ENCODE measurements around the gene DYDC2. TPM values are rescaled to one million over a fixed set of nuclear protein-coding genes. Genes with fewer than 3 reads are reported as not detected.

DYDC2 gene
- not detected in 2 replicates for total RNA-seq
- not detected in 2 replicates for polyA plus RNA-seq
- not detected in 2 replicates for polyA plus RNA-seq (2012)
- not detected in 2 replicates for polyA minus RNA-seq (ENCODE audit: low replicate concordance)

- Histone ChIP-seq H2AFZ (ENCODE audit: low read length) (no peak within 1 kb of the TSS), H3K79me2 (ENCODE audit: control insufficient read depth, insufficient read depth, low read length) (no peaks in the 10 kb centered on the region), H3K27me3 (ENCODE audit: control insufficient read depth, insufficient read depth, low read length) (peaks cover 10% of the 10 kb centered on the region), H3K36me3 (ENCODE audit: control insufficient read depth, insufficient read depth, low read length) (no peaks in the 10 kb centered on the region), H3K27ac (ENCODE audit: insufficient read depth, low read length) (no peak within 1 kb of the TSS), H3K4me3 (replicated peaks in 1 of 4; ENCODE audit: control extremely low read depth in 1 of 4, insufficient read depth in 1 of 4, low read depth in 3 of 4, low read length in 4 of 4) (peak within 1 kb of the TSS in 1 of 4 experiments; percentile 21), H3K9ac (ENCODE audit: insufficient read depth, low read length) (no peak within 1 kb of the TSS), H3K9me3 (ENCODE audit: control insufficient read depth, insufficient read depth, low read depth, low read length) (no peaks in the 10 kb centered on the region), H3K4me2 (ENCODE audit: extremely low read depth, insufficient read depth, low read length) (no peak within 1 kb of the TSS), H4K20me1 (ENCODE audit: control insufficient read depth, extremely low read depth, insufficient read depth, low read length) (no peaks in the 10 kb centered on the region), H3K4me1 (ENCODE audit: control insufficient read depth, extremely low read depth, insufficient read depth, low read length) (no peaks in the 10 kb centered on the region)
- TF ChIP-seq EZH2 (IDR thresholded peaks at IDR 0.05; ENCODE audit: low read length, missing control alignments): no peak
- TF ChIP-seq, protein P1, sequence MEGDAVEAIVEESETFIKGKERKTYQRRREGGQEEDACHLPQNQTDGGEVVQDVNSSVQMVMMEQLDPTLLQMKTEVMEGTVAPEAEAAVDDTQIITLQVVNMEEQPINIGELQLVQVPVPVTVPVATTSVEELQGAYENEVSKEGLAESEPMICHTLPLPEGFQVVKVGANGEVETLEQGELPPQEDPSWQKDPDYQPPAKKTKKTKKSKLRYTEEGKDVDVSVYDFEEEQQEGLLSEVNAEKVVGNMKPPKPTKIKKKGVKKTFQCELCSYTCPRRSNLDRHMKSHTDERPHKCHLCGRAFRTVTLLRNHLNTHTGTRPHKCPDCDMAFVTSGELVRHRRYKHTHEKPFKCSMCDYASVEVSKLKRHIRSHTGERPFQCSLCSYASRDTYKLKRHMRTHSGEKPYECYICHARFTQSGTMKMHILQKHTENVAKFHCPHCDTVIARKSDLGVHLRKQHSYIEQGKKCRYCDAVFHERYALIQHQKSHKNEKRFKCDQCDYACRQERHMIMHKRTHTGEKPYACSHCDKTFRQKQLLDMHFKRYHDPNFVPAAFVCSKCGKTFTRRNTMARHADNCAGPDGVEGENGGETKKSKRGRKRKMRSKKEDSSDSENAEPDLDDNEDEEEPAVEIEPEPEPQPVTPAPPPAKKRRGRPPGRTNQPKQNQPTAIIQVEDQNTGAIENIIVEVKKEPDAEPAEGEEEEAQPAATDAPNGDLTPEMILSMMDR (conservative IDR thresholded peaks at IDR 0.05 in 1 of 2, IDR thresholded peaks at IDR 0.05 in 1 of 2; ENCODE audit: low read depth in 1 of 2, low read length in 2 of 2): no peak
- DNase-seq (ENCODE audit: low read depth in 2 of 2): peak; percentile 10 to 13
Measured at GRCh38 chr10:80356563-80356988, at the start of gene DYDC2, which contains the start of gene DYDC1. DYDC2 (plus strand) TSS chr10:80356781; CDS start chr10:80362444, 5,663 bp downstream. DYDC1 (minus strand) TSS chr10:80356755; CDS start chr10:80352601, 4,154 bp downstream.

DNA sequence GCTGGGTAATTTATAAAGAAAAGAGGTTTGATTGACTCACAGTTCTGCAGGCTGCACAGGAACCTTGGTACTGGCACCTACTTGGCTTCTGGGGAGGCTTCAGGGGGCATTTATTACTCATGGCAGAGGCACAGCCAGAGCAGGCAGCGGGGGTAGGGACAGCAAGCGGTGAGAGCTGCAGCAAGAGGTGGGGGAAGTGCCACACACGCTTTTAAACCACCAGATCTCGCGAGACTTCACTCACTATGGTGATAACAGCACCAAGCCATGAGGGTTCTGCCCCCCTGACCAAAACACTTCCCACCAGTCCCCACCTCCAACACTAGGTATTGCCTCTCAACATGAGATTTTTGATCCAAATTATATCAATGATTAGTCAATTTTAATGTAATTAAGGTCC, 43.1 kb upstream of the DYDC2 start:
- TF ChIP-seq EZH2 (IDR thresholded peaks at IDR 0.05; ENCODE audit: low read length, missing control alignments): no peak
- TF ChIP-seq, protein P1 (conservative IDR thresholded peaks at IDR 0.05 in 1 of 2, IDR thresholded peaks at IDR 0.05 in 1 of 2; ENCODE audit: low read depth in 1 of 2, low read length in 2 of 2): no peak
- DNase-seq (ENCODE audit: low read depth in 2 of 2): no peak

GRCh38 chr10:80315391-80315790, 41.2 kb upstream of the DYDC2 start:
- no peak for DNase-seq (ENCODE audit: low read depth in 2 of 2)
- Histone ChIP-seq H3K36me3 (ENCODE audit: control insufficient read depth, insufficient read depth, low read length) (no peaks in the 10 kb centered on the region), H3K4me2 (ENCODE audit: extremely low read depth, insufficient read depth, low read length) (no peak overlapping the region), H2AFZ (ENCODE audit: low read length) (no peak overlapping the region), H3K9ac (ENCODE audit: insufficient read depth, low read length) (no peak overlapping the region), H3K4me3 (replicated peaks in 1 of 4; ENCODE audit: control extremely low read depth in 1 of 4, insufficient read depth in 1 of 4, low read depth in 3 of 4, low read length in 4 of 4) (no peak overlapping the region), H3K27me3 (ENCODE audit: control insufficient read depth, insufficient read depth, low read length) (no peaks in the 10 kb centered on the region), H3K4me1 (ENCODE audit: control insufficient read depth, extremely low read depth, insufficient read depth, low read length) (no peaks in the 10 kb centered on the region), H3K27ac (ENCODE audit: insufficient read depth, low read length) (no peak overlapping the region), H3K9me3 (ENCODE audit: control insufficient read depth, insufficient read depth, low read depth, low read length) (no peaks in the 10 kb centered on the region), H3K79me2 (ENCODE audit: control insufficient read depth, insufficient read depth, low read length) (no peaks in the 10 kb centered on the region), H4K20me1 (ENCODE audit: control insufficient read depth, extremely low read depth, insufficient read depth, low read length) (no peaks in the 10 kb centered on the region)
- no peak for TF ChIP-seq EZH2 (IDR thresholded peaks at IDR 0.05; ENCODE audit: low read length, missing control alignments)
- TF ChIP-seq, protein P1 (conservative IDR thresholded peaks at IDR 0.05 in 1 of 2, IDR thresholded peaks at IDR 0.05 in 1 of 2; ENCODE audit: low read depth in 1 of 2, low read length in 2 of 2): no peak

More for the DNA sequence above, 43.1 kb upstream of the DYDC2 start:
- H3K36me3 ChIP-seq (ENCODE audit: control insufficient read depth, insufficient read depth, low read length): no peaks in the 10 kb centered on the region
- H3K27me3 ChIP-seq (ENCODE audit: control insufficient read depth, insufficient read depth, low read length): no peaks in the 10 kb centered on the region
- H3K4me2 ChIP-seq (ENCODE audit: extremely low read depth, insufficient read depth, low read length): no peak overlapping the region
- no peak overlapping the region for H3K4me3 ChIP-seq (replicated peaks in 1 of 4; ENCODE audit: control extremely low read depth in 1 of 4, insufficient read depth in 1 of 4, low read depth in 3 of 4, low read length in 4 of 4)
- H3K4me1 ChIP-seq (ENCODE audit: control insufficient read depth, extremely low read depth, insufficient read depth, low read length): no peaks in the 10 kb centered on the region
- H3K27ac ChIP-seq (ENCODE audit: insufficient read depth, low read length): no peak overlapping the region
- no peak overlapping the region for H3K9ac ChIP-seq (ENCODE audit: insufficient read depth, low read length)
- H2AFZ ChIP-seq (ENCODE audit: low read length): no peak overlapping the region
- no peaks in the 10 kb centered on the region for H3K79me2 ChIP-seq (ENCODE audit: control insufficient read depth, insufficient read depth, low read length)
- no peaks in the 10 kb centered on the region for H3K9me3 ChIP-seq (ENCODE audit: control insufficient read depth, insufficient read depth, low read depth, low read length)
- no peaks in the 10 kb centered on the region for H4K20me1 ChIP-seq (ENCODE audit: control insufficient read depth, extremely low read depth, insufficient read depth, low read length)
